Ascending aorta (tissue), 2 donors: Measurements from ENCODE around the gene IRX2. TPM values are rescaled to one million over a fixed set of nuclear protein-coding genes. Genes with fewer than 3 reads are reported as not detected.

Experiments
- DNase-seq, 2 donors: peaks; one replicate each; pipeline ENCODE4 v3.0.0-alpha.2; 2019; ENCODE audit warnings: low spot score in 2 of 2
- H3K27ac ChIP-seq, 2 donors: fragments of 200-600 bp; sonication (generic); one replicate each; pipeline ENCODE4 v1.5.1; 2016 to 2017; ENCODE audit warnings: mild to moderate bottlenecking in 1 of 2
- H3K27me3 ChIP-seq: fragments of 200-600 bp; sonication (generic); one replicate; pipeline ENCODE4 v1.5.1; 2017
- H3K36me3 ChIP-seq, 2 donors: fragments of 200-600 bp; sonication (generic); one replicate each; pipeline ENCODE4 v1.5.1; 2016
- H3K4me1 ChIP-seq, 2 donors: fragments of 200-600 bp; sonication (generic); one replicate each; pipeline ENCODE4 v1.5.1; 2016 to 2017; ENCODE audit warnings: mild to moderate bottlenecking in 1 of 2
- H3K4me3 ChIP-seq, 2 donors: fragments of 200-600 bp; sonication (generic); one replicate each; pipeline ENCODE4 v1.5.1; 2016 to 2017; ENCODE audit warnings: mild to moderate bottlenecking in 1 of 2
- H3K9me3 ChIP-seq, 2 donors: fragments of 200-600 bp; sonication (generic); one replicate each; pipeline ENCODE4 v1.5.1; 2016
- intact Hi-C: fragments of 100-400 bp; cut with DNase I; formaldehyde crosslinking; loops from one replicate; pipeline ENCODE4 v1.15.1; 2023
- total RNA-seq: library from RNA; depleted of rRNA; stranded (reverse); fragments of >200 nt; gene quantifications from one replicate; pipeline ENCODE4 v1.1.0, GENCODE V29; 2016
- TF ChIP-seq, protein P1 (sequence below), 3 experiments: fragments of 200-600 bp in 2 of 3; fragments of 450-650 bp in 1 of 3; sonication (generic) in 2 of 3; IDR thresholded peaks; one replicate each; pipeline ENCODE4 v1.5.1; 2016 to 2019; ENCODE audit warnings: antibody characterized with exemption in 3 of 3, mild to moderate bottlenecking in 1 of 3, moderate library complexity in 1 of 3

IRX2 gene
- total RNA-seq = not detected

DNA sequence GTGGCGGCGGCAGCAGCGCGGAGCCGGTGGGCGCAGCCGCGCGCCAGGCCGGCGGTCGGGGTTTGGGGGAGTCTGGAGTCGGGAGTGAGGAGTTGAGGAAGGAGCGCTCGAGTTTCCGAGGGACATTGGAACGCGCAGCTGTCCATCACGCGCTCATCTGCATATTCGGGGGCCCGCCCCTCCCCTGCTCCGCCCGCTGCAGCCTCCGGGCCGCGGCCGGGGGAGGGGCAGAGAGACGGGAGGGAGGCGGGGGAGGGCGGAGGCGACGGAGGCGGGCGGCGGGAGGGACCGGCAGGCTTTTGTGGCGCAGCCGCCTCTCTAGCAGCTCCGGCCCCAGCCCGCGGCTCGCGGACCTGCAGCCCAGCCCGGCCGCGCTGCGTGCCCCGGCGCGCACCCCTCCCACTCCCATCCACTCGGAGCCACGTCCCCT lies at the start of gene IRX2:
Gene IRX2 (minus strand): TSS at position 86 of the 430 bp plus-strand sequence. CDS start 264 bp downstream, outside the sequence.
- H3K27me3 ChIP-seq = peaks cover 33% of the 10 kb centered on the region
- H3K36me3 ChIP-seq = no peaks in the 10 kb centered on the region
- no peak within 1 kb of the TSS for H3K27ac ChIP-seq
- intact Hi-C loops = no loop called here
- peaks cover 0 to 3% of the 10 kb centered on the region in 2 donors for H3K4me1 ChIP-seq
- peak within 1 kb of the TSS; percentile 37 to 59 for H3K4me3 ChIP-seq
- no peaks in the 10 kb centered on the region for H3K9me3 ChIP-seq
- TF ChIP-seq, protein P1, sequence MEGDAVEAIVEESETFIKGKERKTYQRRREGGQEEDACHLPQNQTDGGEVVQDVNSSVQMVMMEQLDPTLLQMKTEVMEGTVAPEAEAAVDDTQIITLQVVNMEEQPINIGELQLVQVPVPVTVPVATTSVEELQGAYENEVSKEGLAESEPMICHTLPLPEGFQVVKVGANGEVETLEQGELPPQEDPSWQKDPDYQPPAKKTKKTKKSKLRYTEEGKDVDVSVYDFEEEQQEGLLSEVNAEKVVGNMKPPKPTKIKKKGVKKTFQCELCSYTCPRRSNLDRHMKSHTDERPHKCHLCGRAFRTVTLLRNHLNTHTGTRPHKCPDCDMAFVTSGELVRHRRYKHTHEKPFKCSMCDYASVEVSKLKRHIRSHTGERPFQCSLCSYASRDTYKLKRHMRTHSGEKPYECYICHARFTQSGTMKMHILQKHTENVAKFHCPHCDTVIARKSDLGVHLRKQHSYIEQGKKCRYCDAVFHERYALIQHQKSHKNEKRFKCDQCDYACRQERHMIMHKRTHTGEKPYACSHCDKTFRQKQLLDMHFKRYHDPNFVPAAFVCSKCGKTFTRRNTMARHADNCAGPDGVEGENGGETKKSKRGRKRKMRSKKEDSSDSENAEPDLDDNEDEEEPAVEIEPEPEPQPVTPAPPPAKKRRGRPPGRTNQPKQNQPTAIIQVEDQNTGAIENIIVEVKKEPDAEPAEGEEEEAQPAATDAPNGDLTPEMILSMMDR (IDR thresholded peaks at IDR 0.05) = no peak
- DNase-seq = no peak

DNA sequence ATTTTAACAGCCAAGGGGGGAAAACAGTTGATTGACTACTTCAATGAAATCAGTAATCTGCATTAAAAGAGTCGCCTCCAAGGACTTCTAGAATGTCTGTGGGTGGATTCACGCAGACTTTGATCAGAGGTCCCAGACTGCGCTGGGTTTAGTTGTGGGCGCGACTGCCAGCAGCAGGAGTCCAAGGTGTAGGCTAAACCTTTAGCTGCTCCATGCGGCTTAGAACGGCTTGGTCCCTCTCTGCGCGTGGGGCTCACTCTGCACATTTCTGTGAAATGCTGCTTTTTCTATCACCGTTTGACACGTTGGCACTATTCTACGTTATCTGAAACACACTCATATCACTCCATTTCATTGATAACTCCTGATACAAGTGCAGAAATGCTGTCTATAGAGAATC lies 48.6 kb upstream of the IRX2 start:
- intact Hi-C loops = no loop called here

DNA sequence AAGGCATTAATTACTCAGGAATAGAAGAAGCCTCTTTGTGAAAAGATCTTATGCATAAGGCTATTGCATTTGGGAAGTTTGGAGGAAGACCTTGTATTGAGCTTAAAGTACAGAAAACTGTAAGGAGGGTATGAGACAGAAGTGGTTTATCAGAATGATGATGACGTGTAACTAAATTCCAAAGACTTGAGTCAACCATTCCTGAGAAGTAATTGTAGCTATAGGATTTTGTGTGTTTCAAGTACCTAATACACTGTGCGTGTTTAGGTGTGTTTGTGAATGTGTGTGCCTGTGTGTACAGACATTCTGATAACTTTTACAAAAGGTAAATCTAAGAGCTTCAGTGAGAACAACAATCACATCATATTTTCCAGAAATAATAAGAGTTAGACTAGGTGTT lies 46.5 kb upstream of the IRX2 start:
- no peak for DNase-seq
- Histone ChIP-seq H3K9me3 (no peaks in the 10 kb centered on the region), H3K27ac (no peak overlapping the region), H3K27me3 (no peaks in the 10 kb centered on the region), H3K36me3 (no peaks in the 10 kb centered on the region), H3K4me1 (no peaks in the 10 kb centered on the region), H3K4me3 (no peak overlapping the region)
- TF ChIP-seq, protein P1 (IDR thresholded peaks at IDR 0.05) = no peak
- intact Hi-C loops = no loop called here

More for the DNA sequence above, 48.6 kb upstream of the IRX2 start:
- TF ChIP-seq, protein P1 (IDR thresholded peaks at IDR 0.05) = no peak
- H3K27ac ChIP-seq = no peak overlapping the region
- no peak for DNase-seq
- H3K9me3 ChIP-seq = no peaks in the 10 kb centered on the region
- H3K36me3 ChIP-seq = no peaks in the 10 kb centered on the region
- no peak overlapping the region for H3K4me3 ChIP-seq
- H3K4me1 ChIP-seq = no peaks in the 10 kb centered on the region
- no peaks in the 10 kb centered on the region for H3K27me3 ChIP-seq

DNA sequence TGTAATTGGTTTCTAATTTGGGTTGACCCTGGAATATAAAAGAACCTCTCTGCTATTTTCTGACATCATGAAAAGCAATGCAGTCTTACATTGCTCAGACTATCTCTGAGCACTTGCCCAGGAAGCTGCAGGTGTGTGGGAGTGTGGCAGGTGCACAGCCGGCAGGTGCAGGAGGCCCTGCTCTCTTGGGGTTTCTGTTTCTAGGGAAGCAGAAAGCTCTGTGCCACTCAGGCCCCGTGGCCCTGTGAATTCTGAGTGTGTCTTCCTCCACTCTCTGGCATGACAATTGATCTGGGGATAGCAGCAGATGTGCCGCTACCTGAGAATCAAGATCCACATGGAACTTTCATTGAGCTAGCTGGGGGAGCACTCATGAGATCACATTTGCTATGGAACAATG lies 45.7 kb upstream of the IRX2 start:
- Histone ChIP-seq H3K27ac (no peak overlapping the region), H3K36me3 (no peaks in the 10 kb centered on the region), H3K4me3 (no peak overlapping the region), H3K4me1 (no peaks in the 10 kb centered on the region), H3K27me3 (no peaks in the 10 kb centered on the region), H3K9me3 (no peaks in the 10 kb centered on the region)
- TF ChIP-seq, protein P1 (IDR thresholded peaks at IDR 0.05) = no peak
- DNase-seq = no peak
- intact Hi-C loops = no loop called here

DNA sequence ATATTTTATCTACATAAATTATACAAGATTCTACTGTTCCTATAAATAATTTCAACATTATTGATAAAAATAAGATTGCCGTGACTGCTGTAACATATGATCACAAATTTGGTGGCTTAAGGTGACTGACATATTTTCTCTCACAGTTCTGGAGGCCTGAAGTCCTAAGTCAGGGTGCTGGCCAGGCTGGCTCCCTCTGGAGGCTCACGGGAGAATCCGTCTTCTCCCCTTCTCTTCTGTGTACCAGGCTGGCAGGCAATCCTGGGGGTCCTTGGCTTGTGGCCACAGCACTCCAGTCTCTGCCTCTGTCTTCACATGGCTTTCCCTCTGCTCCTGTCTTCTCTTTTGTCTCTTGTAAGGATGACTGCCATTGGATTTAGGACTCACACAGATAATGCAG lies 31.7 kb upstream of the IRX2 start:
- Histone ChIP-seq H3K36me3 (no peaks in the 10 kb centered on the region), H3K4me1 (no peaks in the 10 kb centered on the region), H3K27ac (no peak overlapping the region), H3K4me3 (no peak overlapping the region), H3K9me3 (no peaks in the 10 kb centered on the region), H3K27me3 (no peaks in the 10 kb centered on the region)
- intact Hi-C loops = no loop called here
- TF ChIP-seq, protein P1 (IDR thresholded peaks at IDR 0.05) = no peak
- DNase-seq = no peak

DNA sequence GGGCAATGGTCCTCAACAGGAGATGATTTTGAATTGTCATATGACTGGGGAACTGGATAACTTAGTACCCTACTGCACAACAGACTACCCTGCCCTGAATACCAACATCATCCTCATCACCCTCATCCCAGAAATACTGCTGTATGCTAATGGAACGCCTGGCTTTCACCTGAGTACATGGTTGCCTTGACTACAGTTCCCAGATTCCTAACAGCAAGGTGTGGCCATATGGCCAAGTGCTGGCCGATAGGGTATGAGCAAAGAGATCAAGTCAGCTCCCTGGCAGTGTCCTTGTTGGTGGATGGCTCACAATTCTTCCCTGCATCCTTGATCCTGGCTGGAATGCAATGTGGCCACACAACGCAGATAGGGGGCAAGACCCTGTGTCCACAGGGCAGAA lies 31.2 kb upstream of the IRX2 start:
- Histone ChIP-seq H3K27ac (no peak overlapping the region), H3K36me3 (no peaks in the 10 kb centered on the region), H3K4me1 (no peaks in the 10 kb centered on the region), H3K4me3 (no peak overlapping the region), H3K9me3 (no peaks in the 10 kb centered on the region), H3K27me3 (no peaks in the 10 kb centered on the region)
- intact Hi-C loops = no loop called here
- no peak for DNase-seq
- TF ChIP-seq, protein P1 (IDR thresholded peaks at IDR 0.05) = no peak
